ENCODE measurements around the gene TENM3. TPM values are rescaled to one million over a fixed set of nuclear protein-coding genes. Genes with fewer than 3 reads are reported as not detected.

The TENM3 gene
- total RNA-seq, 1 experiment from 2014 or later = 34.1 TPM

DNA sequence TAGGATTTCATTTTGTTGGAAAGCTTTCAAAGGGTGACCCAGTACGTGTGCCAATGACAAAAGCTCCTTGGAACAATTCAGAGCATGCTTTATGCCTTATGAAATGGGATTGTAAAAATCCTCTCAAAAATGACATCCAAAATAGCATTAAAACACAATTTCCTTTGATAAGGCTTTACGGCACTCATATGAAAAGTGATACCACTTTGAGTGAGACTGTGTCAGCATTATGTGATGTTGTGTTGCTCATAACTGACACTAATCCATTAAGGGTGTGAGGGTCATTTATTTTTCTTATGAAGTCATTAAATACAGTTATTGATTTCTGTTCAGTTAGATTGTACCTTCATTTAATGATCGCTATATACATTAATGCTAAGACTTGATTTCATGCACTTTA lies 250.2 kb downstream of the TENM3 start:
- H3K27ac Mint-ChIP-seq (ENCODE audit: low read depth, unreplicated experiment) = no peak overlapping the region
- TF ChIP-seq, protein P1, sequence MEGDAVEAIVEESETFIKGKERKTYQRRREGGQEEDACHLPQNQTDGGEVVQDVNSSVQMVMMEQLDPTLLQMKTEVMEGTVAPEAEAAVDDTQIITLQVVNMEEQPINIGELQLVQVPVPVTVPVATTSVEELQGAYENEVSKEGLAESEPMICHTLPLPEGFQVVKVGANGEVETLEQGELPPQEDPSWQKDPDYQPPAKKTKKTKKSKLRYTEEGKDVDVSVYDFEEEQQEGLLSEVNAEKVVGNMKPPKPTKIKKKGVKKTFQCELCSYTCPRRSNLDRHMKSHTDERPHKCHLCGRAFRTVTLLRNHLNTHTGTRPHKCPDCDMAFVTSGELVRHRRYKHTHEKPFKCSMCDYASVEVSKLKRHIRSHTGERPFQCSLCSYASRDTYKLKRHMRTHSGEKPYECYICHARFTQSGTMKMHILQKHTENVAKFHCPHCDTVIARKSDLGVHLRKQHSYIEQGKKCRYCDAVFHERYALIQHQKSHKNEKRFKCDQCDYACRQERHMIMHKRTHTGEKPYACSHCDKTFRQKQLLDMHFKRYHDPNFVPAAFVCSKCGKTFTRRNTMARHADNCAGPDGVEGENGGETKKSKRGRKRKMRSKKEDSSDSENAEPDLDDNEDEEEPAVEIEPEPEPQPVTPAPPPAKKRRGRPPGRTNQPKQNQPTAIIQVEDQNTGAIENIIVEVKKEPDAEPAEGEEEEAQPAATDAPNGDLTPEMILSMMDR (IDR thresholded peaks at IDR 0.05; ENCODE audit: unreplicated experiment) = no peak
- peaks cover 7% of the 10 kb centered on the region for H3K4me1 Mint-ChIP-seq (ENCODE audit: insufficient read depth, unreplicated experiment)
- no peaks in the 10 kb centered on the region for H3K9me3 Mint-ChIP-seq (ENCODE audit: unreplicated experiment)
- no peaks in the 10 kb centered on the region for H3K36me3 Mint-ChIP-seq (ENCODE audit: insufficient read depth, unreplicated experiment)
- POLR2A ChIA-PET = interaction anchor here (0.6 kb wide), 1 partner anchor 60 kb away, joined by 3 read pairs; no protein-coding TSS in a partner anchor
- BruUV-seq (replicated peaks) = no TSS peak
- intact Hi-C loops (cut with micrococcal nuclease) = no loop called here
- no peak for DNase-seq (ENCODE audit: unreplicated experiment)
- CTCF ChIA-PET = interaction anchor here (0.5 kb wide), 1 partner anchor 9 kb away, joined by 3 read pairs; no protein-coding TSS in a partner anchor
- no peaks in the 10 kb centered on the region for H3K27me3 Mint-ChIP-seq (ENCODE audit: insufficient read depth, unreplicated experiment)
- no peak overlapping the region for H3K4me3 Mint-ChIP-seq (ENCODE audit: unreplicated experiment)

DNA sequence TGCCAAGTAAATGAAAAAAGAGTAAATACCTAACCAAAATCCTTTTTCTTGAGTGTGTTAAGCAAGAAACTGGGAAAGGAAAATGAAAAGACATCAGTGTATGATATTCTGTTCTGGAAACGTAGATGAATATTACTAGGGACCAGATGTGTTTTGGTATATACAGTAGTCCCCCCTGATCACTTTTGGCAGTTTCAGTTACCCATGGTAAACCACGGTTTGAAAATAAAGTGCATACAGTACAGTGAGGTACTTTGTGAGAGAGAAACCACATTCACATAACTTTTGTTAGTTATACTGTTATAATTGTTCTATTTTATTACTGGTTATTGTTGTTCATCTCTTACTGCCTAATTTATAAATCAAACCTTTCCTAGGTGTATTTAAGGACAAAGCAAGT lies 250.9 kb downstream of the TENM3 start:
- Mint-ChIP-seq H3K4me3 (ENCODE audit: unreplicated experiment) (no peak overlapping the region), H3K4me1 (ENCODE audit: insufficient read depth, unreplicated experiment) (peaks cover 7% of the 10 kb centered on the region), H3K27ac (ENCODE audit: low read depth, unreplicated experiment) (no peak overlapping the region), H3K9me3 (ENCODE audit: unreplicated experiment) (no peaks in the 10 kb centered on the region), H3K36me3 (ENCODE audit: insufficient read depth, unreplicated experiment) (no peaks in the 10 kb centered on the region), H3K27me3 (ENCODE audit: insufficient read depth, unreplicated experiment) (no peaks in the 10 kb centered on the region)
- TF ChIP-seq, protein P1 (IDR thresholded peaks at IDR 0.05; ENCODE audit: unreplicated experiment) = no peak
- DNase-seq (ENCODE audit: unreplicated experiment) = no peak
- POLR2A ChIA-PET = no interaction called here
- CTCF ChIA-PET = no interaction called here
- intact Hi-C loops (cut with micrococcal nuclease) = no loop called here
- no TSS peak for BruUV-seq (replicated peaks)

DNA sequence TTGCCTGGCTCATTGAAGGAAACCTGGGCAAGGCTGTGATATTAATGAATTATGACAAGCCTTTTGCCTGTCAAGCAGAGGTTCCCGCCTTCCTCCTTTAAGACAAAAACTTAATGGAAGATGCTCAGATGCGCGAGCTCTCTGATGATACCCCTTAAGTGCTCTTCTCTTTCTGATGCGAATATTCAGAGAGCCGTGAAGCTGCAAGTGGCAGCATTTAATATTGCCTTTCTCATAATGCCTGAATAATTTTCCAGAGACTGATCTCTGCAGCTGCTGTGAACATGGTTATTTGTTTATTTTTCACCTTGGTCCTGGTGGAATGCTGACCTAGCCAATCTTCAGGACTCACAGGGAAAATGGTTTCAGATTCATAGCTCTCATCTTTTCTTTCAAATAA lies 251.8 kb downstream of the TENM3 start:
- no peaks in the 10 kb centered on the region for H3K9me3 Mint-ChIP-seq (ENCODE audit: unreplicated experiment)
- H3K27ac Mint-ChIP-seq (ENCODE audit: low read depth, unreplicated experiment) = no peak overlapping the region
- intact Hi-C loops (cut with micrococcal nuclease) = no loop called here
- H3K27me3 Mint-ChIP-seq (ENCODE audit: insufficient read depth, unreplicated experiment) = no peaks in the 10 kb centered on the region
- H3K36me3 Mint-ChIP-seq (ENCODE audit: insufficient read depth, unreplicated experiment) = no peaks in the 10 kb centered on the region
- CTCF ChIA-PET = interaction anchor here (0.6 kb wide), 1 partner anchor 49 kb away, joined by 3 read pairs; no protein-coding TSS in a partner anchor
- TF ChIP-seq, protein P1 (IDR thresholded peaks at IDR 0.05; ENCODE audit: unreplicated experiment) = no peak
- no peak for DNase-seq (ENCODE audit: unreplicated experiment)
- H3K4me1 Mint-ChIP-seq (ENCODE audit: insufficient read depth, unreplicated experiment) = peaks cover 7% of the 10 kb centered on the region
- no TSS peak for BruUV-seq (replicated peaks)
- no peak overlapping the region for H3K4me3 Mint-ChIP-seq (ENCODE audit: unreplicated experiment)
- POLR2A ChIA-PET = interaction anchor here (0.6 kb wide), 1 partner anchor 75 kb away, joined by 3 read pairs; no protein-coding TSS in a partner anchor

DNA sequence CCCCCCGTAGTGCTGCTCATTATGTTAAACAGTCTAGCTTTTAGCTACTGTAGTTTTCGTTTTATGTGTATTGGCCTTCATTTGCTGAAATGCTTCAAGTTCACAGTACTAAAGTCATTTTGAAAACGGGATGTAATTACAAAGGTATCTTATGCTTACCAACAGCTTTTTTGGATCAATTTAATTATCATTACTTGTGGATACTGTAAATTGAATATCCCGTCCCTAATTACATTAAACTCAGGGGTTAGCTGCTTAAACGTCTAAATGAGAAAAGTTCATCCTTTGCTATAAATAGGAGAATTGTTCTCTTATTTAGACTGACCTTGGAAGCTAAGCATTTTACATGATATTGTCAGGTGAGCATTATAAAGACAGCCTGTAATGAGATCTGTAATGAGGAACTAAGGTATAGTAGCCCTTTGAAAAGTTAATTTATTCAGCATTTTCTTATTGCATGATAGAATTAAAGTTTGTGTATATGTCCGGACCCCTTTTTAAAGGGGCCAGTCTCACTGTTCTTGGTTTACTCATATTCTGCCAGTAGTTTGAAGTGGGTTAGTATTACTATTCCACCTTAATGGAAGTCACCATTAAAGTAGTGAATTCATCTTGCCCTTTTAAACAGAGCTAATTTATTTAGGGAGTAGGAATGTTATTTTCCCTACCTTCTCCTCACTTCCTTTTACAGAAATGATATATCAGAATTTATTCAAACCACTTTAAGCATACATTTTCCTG lies 252.6 kb downstream of the TENM3 start:
- TF ChIP-seq, protein P1 (IDR thresholded peaks at IDR 0.05; ENCODE audit: unreplicated experiment) = no peak
- ChIA-PET POLR2A (interaction anchor here (0.6 to 0.7 kb wide), 3 partner anchors 74 to 479 kb away, joined by 3 read pairs; no protein-coding TSS in a partner anchor), CTCF (interaction anchor here (0.5 kb wide), 1 partner anchor 342 kb away, joined by 3 read pairs; no protein-coding TSS in a partner anchor)
- Mint-ChIP-seq H3K4me1 (ENCODE audit: insufficient read depth, unreplicated experiment) (peaks cover 7% of the 10 kb centered on the region), H3K9me3 (ENCODE audit: unreplicated experiment) (no peaks in the 10 kb centered on the region), H3K27me3 (ENCODE audit: insufficient read depth, unreplicated experiment) (no peaks in the 10 kb centered on the region), H3K27ac (ENCODE audit: low read depth, unreplicated experiment) (no peak overlapping the region), H3K4me3 (ENCODE audit: unreplicated experiment) (no peak overlapping the region), H3K36me3 (ENCODE audit: insufficient read depth, unreplicated experiment) (no peaks in the 10 kb centered on the region)
- intact Hi-C loops (cut with micrococcal nuclease) = no loop called here
- BruUV-seq (replicated peaks) = no TSS peak
- DNase-seq (ENCODE audit: unreplicated experiment) = no peak
